NCI-H345 treated with DMSO at 0.1 percent for 48 hours (cell line): ENCODE data around the gene ANAPC5.
"Not testable (repeated sequence)": the region's sequence is repeated elsewhere in the genome, so short reads cannot be mapped to it uniquely, and the experiment has no call there.

Source experiments
- DNase-seq: peaks from one replicate; lab custom pipeline; 2025; ENCODE audit not compliant: unreplicated experiment; lab: John Stamatoyannopoulos, UW

ANAPC5 gene

GRCh38 chr12:121287267-121287954 lies 64.8 kb downstream of the ANAPC5 start:
- DNase-seq: no peak

DNA sequence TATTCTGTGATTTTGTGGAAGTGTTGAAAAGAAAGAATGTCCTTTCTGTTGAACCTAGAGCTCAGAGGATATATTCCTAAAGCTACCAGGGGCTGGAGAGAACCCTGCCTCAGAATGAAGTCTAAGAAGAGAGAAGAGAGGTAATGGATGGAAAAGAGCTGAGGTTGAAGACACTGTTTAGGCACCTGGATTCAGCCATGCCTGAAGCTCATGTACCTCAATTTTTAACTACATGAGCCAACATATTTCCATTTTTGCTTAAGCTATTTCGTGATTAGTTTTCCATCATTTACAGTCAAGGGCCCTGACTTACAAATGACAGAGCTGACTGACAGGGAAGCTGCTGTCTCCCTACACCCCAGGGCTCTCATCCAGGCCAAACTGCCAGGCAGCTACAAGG lies 66.4 kb downstream of the ANAPC5 start:
- DNase-seq: no peak

DNA sequence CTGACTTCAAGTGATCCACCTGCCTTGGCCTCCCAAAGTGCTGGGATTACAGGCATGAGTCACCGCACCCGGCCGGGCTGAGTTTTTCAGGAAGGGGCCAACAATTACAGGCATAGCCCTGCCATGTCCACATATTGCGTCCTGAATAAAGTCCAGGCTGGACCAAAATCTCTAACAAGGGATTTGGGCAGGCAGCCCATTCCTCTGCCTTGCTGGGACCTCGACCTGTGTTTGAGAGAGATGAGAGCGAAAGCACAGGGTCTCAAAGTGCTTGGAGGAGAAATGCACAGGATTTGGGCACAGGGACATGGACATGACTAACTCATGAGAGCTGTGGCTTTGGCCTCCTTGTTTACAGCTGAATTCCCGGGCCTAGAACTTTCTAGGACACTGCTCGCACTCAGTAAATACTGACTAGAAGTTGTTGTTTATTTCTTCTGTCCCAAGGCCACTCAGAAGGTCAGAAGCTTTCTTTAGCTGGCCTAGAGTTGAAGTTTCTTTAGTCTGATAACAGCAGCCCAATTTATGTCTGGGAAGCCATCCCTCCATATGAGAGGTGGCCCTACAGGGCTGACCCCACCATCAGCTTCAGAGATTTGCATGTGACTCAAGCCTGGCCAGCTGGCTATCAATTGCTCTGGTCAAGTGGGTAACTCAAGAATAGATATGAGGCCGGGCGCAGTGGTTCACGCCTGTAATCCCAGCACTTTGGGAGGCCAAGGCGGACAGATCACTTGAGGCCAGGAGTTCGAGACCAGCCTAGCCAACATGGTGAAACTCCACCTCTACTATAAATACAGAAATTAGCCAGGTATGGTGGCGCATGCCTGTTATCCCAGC lies 67.4 kb downstream of the ANAPC5 start:
- DNase-seq: no peak

GRCh38 chr12:121283841-121284240 lies 68.4 kb downstream of the ANAPC5 start:
- no peak for DNase-seq

- no peak for DNase-seq
These were observed 68.8 kb downstream of the ANAPC5 start for GRCh38 chr12:121283388-121283787.

DNA sequence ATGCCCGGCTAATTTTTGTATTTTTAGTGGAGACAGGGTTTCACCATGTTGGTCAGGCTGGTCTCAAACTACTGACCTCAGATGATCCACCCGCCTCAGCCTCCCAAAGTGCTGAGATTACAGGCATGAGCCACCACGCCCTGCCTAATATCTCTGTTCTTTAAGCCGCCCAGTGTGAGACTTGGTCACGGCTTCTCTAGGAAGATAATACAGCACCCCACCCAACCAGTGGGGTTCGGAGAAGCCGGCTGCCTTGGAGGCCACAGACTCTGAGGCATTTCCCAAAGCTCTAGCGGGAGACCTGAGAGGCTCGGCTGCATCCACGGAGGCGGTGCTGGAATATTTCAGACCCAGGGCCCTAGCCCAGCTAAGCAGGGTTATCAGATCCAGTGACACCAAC lies 69.3 kb downstream of the ANAPC5 start:
- not testable (repeated sequence) for DNase-seq

GRCh38 chr12:121282072-121282742 lies 70.0 kb downstream of the ANAPC5 start:
- no peak for DNase-seq

DNA sequence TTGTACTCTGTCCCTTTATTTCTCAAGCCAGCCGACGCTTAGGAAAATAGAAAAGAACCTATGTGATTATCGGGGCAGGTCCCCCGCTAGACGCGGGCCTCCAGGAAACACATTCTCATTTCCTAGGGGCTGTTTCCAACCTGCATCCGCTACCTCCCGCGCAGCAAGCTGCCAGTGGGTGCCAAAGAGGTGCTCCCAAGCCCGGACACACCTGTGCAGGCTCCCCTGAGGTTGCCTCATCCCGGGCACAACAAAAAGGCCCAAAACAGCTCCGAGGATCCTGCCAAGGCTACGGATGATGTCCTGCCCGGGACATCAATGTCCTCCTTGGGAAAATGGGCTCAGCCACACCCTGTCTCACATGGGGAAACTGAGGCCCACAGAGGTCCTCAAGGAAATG lies 71.1 kb downstream of the ANAPC5 start:
- DNase-seq: not testable (repeated sequence)

- not testable (repeated sequence) for DNase-seq
These were observed 71.7 kb downstream of the ANAPC5 start for GRCh38 chr12:121280531-121280930.

GRCh38 chr12:121279507-121279915 lies 72.7 kb downstream of the ANAPC5 start:
- no peak for DNase-seq

GRCh38 chr12:121279071-121279375 lies 73.2 kb downstream of the ANAPC5 start:
- DNase-seq: no peak

- DNase-seq: no peak
These were observed 73.8 kb downstream of the ANAPC5 start for GRCh38 chr12:121278169-121279070.

DNA sequence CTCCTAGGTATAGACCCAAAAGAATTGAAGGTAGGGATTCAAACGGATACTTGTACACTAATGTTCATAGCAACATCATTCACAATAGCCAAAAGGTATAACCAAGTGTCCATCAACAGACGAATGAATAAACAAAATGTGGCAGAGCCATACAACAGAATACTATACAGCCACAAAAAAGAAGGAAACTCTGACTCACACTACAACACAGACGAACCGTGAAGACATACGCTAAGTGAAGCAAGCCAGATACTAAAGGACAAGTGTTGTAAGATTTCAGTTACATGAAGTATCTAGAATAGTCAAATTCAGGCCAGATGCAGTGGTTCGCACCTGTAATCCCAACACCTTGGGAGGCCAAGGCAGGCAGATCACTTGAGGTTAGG lies 74.8 kb downstream of the ANAPC5 start:
- DNase-seq: no peak

DNA sequence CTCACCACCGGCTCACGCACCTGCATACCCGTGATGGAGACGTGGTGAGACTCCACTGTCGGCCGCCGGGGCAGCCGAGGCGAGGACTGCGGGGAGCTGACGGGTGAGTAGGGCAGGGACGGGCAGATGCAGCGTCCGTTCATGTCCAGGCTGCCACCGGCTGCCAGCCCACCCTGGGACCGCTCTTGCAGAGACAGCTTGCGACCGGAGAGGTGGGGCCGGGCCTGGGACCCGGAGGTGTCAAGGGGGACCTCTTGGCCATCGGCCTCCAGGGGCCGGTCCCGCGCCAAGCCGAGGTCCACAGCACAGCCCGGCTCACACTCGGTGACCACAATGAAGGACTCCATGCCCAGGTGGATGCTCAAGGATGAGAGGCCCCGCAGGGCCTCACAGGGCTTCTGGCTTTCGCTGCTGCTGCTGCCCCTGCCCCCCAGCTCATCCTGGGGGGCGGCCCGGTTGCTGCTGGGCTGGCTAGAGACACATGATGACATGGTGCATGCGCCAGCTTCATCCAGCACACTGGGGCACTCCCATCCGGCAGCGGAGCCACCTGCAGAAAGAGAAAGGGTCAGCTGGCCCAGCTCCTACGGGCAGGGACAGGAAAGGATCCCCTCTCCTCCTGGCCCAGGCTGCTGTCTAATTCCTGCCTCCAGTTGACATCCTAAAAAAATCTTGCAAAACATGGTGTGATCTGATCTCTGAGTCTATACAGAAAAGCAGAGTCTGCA lies 78.0 kb downstream of the ANAPC5 start:
- DNase-seq: no peak

- DNase-seq: no peak
These were observed 78.8 kb downstream of the ANAPC5 start for GRCh38 chr12:121273364-121273896.

DNA sequence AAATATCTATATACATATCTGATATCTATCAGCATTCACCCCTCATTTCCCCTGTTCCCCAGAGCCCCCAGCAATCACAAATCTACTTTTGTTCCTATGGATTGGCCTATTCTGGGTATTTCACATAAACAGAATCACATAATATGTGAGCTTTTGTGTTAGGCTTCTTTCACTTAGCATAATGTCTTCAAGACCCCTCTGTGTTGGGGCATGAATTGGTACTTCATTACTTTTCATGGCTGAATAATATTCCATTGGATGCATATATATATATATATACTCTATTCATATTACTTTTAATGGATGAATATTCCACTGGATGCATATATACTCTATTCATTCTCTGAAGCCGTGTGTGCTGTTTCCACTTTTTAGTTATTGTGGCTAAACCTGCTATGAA lies 84.4 kb downstream of the ANAPC5 start:
- DNase-seq: no peak

DNA sequence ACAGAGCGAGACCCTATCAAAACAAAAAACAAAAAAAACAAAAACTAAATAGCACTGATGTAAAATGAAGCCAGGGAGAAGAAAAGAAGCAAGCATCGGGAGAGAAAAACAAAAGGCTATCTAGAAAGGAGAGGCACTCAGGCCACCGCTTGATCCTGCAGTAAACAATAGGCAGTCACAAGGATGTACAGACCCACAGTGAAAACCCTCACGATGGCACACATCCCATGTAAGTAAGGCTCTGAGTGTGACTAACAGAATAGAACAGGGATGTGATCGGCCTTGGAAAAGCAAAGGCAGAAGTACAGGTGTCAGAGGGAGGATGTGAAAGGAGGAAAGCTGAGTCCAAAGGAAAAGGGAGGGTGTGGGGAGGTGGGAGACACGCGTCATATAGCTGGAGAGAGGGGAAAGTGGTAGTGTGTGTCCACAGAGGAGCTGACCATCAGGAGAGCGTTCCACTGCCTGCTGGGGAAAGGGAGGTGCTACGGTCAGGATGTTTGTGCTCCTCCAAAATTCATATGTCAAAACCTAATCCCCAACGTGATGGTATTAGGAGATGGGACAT lies 87.2 kb downstream of the ANAPC5 start:
- no peak for DNase-seq

GRCh38 chr12:121264135-121264534 lies 88.1 kb downstream of the ANAPC5 start:
- DNase-seq: no peak

- no peak for DNase-seq
These were observed 88.8 kb downstream of the ANAPC5 start for GRCh38 chr12:121263206-121263935.
